Ovary (tissue), 9 donors: ENCODE results near the gene SEPTIN2. TPM values are rescaled to one million over a fixed set of nuclear protein-coding genes. Genes with fewer than 3 reads are reported as not detected.
"Not testable (repeated sequence)": the region's sequence is repeated elsewhere in the genome, so short reads cannot be mapped to it uniquely, and the experiment has no call there.

ENCODE experiments used
- DNase-seq, 5 donors: peaks; one replicate each; pipeline ENCODE4 v3.0.0-alpha.2; 2019 to 2020
- H3K27ac ChIP-seq, 2 donors: fragments of 200-600 bp; one replicate each; pipeline versions ENCODE4 v1.5.1 to v1.8.0; 2019 to 2022
- H3K27me3 ChIP-seq: fragments of 200-600 bp; one replicate; pipeline ENCODE4 v1.8.0; 2022
- H3K36me3 ChIP-seq: fragments of 200-600 bp; sonication (generic); one replicate; pipeline ENCODE4 v1.5.1; 2019
- H3K4me1 ChIP-seq: one replicate; pipeline ENCODE4 v1.8.1; 2013; ENCODE audit warnings: mild to moderate bottlenecking, moderate library complexity; ENCODE audit not compliant: insufficient read depth
- H3K4me3 ChIP-seq: fragments of 200-600 bp; sonication (generic); one replicate; pipeline ENCODE4 v1.5.1; 2017
- H3K9me3 ChIP-seq, 2 donors: fragments of 200-600 bp in 1 of 2; sonication (generic) in 1 of 2; one replicate each; pipeline versions ENCODE4 v1.5.1 to v1.8.1; 2013 to 2019; ENCODE audit warnings: mild to moderate bottlenecking in 1 of 2, moderate library complexity in 1 of 2
- EP300 ChIP-seq: sonication (generic); formaldehyde crosslinking; IDR thresholded peaks from one replicate; pipeline ENCODE4 v1.6.1; 2017; ENCODE audit warnings: antibody characterized with exemption
- POLR2A ChIP-seq: fragments of 450-650 bp; IDR thresholded peaks from one replicate; pipeline ENCODE4 v1.6.1; 2017; ENCODE audit warnings: antibody characterized with exemption, mild to moderate bottlenecking, moderate library complexity
- WGBS, 3 donors: extraction: QIAGEN DNeasy Blood & Tissue Kit in 1 of 3; methylation state at CpG; one replicate each; pipeline versions ENCODE4 v1.1.5 to v1.1.7; 2013 to 2017; 5-methylcytosine and 5-hydroxymethylcytosine counted together
- intact Hi-C, 4 donors: fragments of 100-400 bp; cut with DNase I; formaldehyde crosslinking; loops; one replicate each; pipeline versions ENCODE4 v1.11.0 to v1.15.1; 2022 to 2023
- polyA plus RNA-seq, 2 donors: library from polyadenylated mRNA; stranded (reverse); fragments of 200-250 nt in 1 of 2; fragments of 350-450 nt in 1 of 2; fragmentation: Illumina TruSeq in 1 of 2; extraction: RNeasy Lipid Tissue Mini Kit (QIAGEN cat#74804) in 1 of 2; gene quantifications; one replicate each; pipeline ENCODE4 v1.2.3, GENCODE V29; 2013 to 2014
- total RNA-seq, 7 donors: library from RNA; depleted of rRNA in 2 of 7; stranded (reverse); fragments of >200 nt in 2 of 7; fragmentation: NEBNext Ultra II Directional in 3 of 7; extraction: Animal tissue kit (Norgen Biotek cat#: 25700) in 3 of 7; gene quantifications; one replicate each; pipeline versions ENCODE4 v1.1.0 to v1.2.4, GENCODE V29; 2016 to 2023
- TF ChIP-seq, protein P1 (sequence below), 3 donors: fragments of 450-650 bp in 2 of 3; fragments of 200-600 bp in 1 of 3; IDR thresholded peaks; one replicate each; pipeline versions ENCODE4 v1.5.1 to v1.8.0; 2016 to 2022; ENCODE audit warnings: antibody characterized with exemption in 3 of 3, mild to moderate bottlenecking in 1 of 3
- donor health status: DM: no; HTN: no; CAD: no; lungs with moderate emphysema.
- donor health status: DM: no; HTN: no; CAD: no.
- donor health status: Bipolar disorder and iron deficiency.
- donor health status: DM: yes; HTN: yes; CAD: no.
- donor health status: DM: no; HTN: no; CAD: no.
- donor health status: DM: yes; HTN: yes; CAD: no.

Gene SEPTIN2
- total and polyA plus RNA-seq, 9 donors, result 184 to 403 (median 328) TPM

- no peaks in the 10 kb centered on the region for H3K9me3 ChIP-seq
- no peaks in the 10 kb centered on the region for H3K27me3 ChIP-seq
- no peaks in the 10 kb centered on the region for H3K36me3 ChIP-seq
- intact Hi-C loops, result no loop called here
- no peak for DNase-seq
- no peak overlapping the region for H3K27ac ChIP-seq
- TF ChIP-seq POLR2A (no peak), EP300 (no peak)
- TF ChIP-seq, protein P1, sequence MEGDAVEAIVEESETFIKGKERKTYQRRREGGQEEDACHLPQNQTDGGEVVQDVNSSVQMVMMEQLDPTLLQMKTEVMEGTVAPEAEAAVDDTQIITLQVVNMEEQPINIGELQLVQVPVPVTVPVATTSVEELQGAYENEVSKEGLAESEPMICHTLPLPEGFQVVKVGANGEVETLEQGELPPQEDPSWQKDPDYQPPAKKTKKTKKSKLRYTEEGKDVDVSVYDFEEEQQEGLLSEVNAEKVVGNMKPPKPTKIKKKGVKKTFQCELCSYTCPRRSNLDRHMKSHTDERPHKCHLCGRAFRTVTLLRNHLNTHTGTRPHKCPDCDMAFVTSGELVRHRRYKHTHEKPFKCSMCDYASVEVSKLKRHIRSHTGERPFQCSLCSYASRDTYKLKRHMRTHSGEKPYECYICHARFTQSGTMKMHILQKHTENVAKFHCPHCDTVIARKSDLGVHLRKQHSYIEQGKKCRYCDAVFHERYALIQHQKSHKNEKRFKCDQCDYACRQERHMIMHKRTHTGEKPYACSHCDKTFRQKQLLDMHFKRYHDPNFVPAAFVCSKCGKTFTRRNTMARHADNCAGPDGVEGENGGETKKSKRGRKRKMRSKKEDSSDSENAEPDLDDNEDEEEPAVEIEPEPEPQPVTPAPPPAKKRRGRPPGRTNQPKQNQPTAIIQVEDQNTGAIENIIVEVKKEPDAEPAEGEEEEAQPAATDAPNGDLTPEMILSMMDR (IDR thresholded peaks at IDR 0.05), result no peak
- peaks cover 11% of the 10 kb centered on the region for H3K4me1 ChIP-seq
- WGBS, 3 donors, result 91 to 95% (median 93%) methylated on average over 3 of the region's 3 CpGs
- H3K4me3 ChIP-seq, result no peak overlapping the region
Measured at GRCh38 chr2:241373446-241373845, 57.7 kb downstream of the SEPTIN2 start.

DNA sequence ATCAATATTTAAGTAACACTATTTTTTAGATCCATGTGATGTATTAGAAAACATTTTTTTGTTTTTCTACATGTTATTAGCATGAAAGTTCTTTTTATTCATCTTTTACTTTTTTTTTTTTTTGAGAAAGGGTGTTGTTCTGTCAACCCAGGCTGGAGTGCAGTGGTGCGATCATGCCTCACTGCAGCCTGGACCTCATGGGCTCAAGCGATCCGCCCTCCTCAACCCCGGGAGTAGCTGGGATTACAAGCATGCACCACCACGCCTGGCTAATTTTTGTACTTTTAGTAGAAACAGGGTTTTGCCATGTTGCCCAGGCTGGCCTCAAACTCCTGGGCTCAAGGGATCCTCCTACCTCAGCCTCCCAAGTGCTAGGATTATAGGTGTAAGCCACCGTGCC lies 58.2 kb downstream of the SEPTIN2 start:
- H3K4me1 ChIP-seq, result peaks cover 13% of the 10 kb centered on the region
- DNase-seq, intact Hi-C loops, H3K27me3 ChIP-seq, H3K4me3 ChIP-seq, H3K27ac ChIP-seq, H3K36me3 ChIP-seq, H3K9me3 ChIP-seq: not testable (repeated sequence)
- 87 to 94% (median 94%) methylated on average over 6 of the region's 6 CpGs for WGBS, 3 donors

GRCh38 chr2:241375300-241375699 lies 59.6 kb downstream of the SEPTIN2 start:
- 63 to 82% (median 76%) methylated on average over 1 of the region's 1 CpG for WGBS, 3 donors
- no peak for DNase-seq
- Histone ChIP-seq H3K36me3 (no peaks in the 10 kb centered on the region), H3K27ac (no peak overlapping the region), H3K4me1 (peaks cover 19% of the 10 kb centered on the region), H3K9me3 (no peaks in the 10 kb centered on the region), H3K27me3 (no peaks in the 10 kb centered on the region), H3K4me3 (no peak overlapping the region)
- TF ChIP-seq EP300 (no peak), POLR2A (no peak)
- intact Hi-C loops, result no loop called here

DNA sequence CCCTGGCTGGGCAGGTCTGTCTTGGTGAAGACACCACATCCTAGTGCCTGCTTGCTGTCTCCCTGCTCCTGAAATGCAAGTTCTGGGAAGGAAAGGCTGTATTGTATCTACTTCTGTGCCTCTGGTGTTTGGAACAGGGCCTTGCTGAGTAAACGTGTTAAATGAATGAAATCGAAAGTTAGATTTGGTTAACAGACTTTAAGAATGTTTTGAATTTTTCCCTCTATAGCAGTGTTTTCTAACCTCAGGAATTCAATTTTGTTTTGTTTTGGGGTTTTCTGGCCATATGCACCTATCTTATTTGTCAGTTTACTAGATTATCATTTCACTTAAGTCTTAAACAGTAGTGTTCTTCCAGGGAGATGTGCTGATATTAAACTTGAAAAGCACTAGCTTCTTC lies 61.1 kb downstream of the SEPTIN2 start:
- Histone ChIP-seq H3K4me1 (peaks cover 22% of the 10 kb centered on the region), H3K27ac (no peak overlapping the region), H3K27me3 (no peaks in the 10 kb centered on the region), H3K36me3 (no peaks in the 10 kb centered on the region), H3K4me3 (no peak overlapping the region), H3K9me3 (no peaks in the 10 kb centered on the region)
- DNase-seq, result no peak
- intact Hi-C loops, result no loop called here
- TF ChIP-seq EP300 (no peak), POLR2A (no peak)
- TF ChIP-seq, protein P1 (IDR thresholded peaks at IDR 0.05), result no peak
- WGBS, 3 donors, result 55 to 74% (median 61%) methylated on average over 2 of the region's 2 CpGs

- Histone ChIP-seq H3K27ac (peak overlapping the region in 1 of 2 donors; percentile 22), H3K4me1 (peaks cover 15% of the 10 kb centered on the region), H3K9me3 (no peaks in the 10 kb centered on the region), H3K27me3 (no peaks in the 10 kb centered on the region), H3K4me3 (no peak overlapping the region), H3K36me3 (no peaks in the 10 kb centered on the region)
- TF ChIP-seq EP300 (no peak), POLR2A (no peak)
- TF ChIP-seq, protein P1 (IDR thresholded peaks at IDR 0.05), result no peak
- no peak for DNase-seq
- intact Hi-C loops, result no loop called here
- WGBS, 3 donors, result 23 to 29% (median 24%) methylated on average over 2 of the region's 2 CpGs
Measured at GRCh38 chr2:241378816-241379215, 63.1 kb downstream of the SEPTIN2 start.
